Endometrial microvascular endothelial cells (primary cell): ENCODE data around the gene XPNPEP1. TPM values are rescaled to one million over a fixed set of nuclear protein-coding genes. Genes with fewer than 3 reads are reported as not detected.
"Not testable (repeated sequence)": the region's sequence is repeated elsewhere in the genome, so short reads cannot be mapped to it uniquely, and the experiment has no call there.

Source experiments
- in situ Hi-C: cut with HindIII; loops from 2 replicates; pipeline ENCODE4 v1.10.0; 2017; ENCODE audit warnings: low sequenced_read_pairs, low pct_unique_long_range_greater_than_20kb; ENCODE audit errors: inconsistent ontology term
- total RNA-seq: library from RNA; depleted of rRNA; stranded (reverse); fragments of >200 nt; gene quantifications from one replicate; pipeline ENCODE4 v1.2.3, GENCODE V29; 2015; ENCODE audit errors: inconsistent ontology term

Gene XPNPEP1
- total RNA-seq, 1 donor from 2014 or later, result 110 TPM

DNA sequence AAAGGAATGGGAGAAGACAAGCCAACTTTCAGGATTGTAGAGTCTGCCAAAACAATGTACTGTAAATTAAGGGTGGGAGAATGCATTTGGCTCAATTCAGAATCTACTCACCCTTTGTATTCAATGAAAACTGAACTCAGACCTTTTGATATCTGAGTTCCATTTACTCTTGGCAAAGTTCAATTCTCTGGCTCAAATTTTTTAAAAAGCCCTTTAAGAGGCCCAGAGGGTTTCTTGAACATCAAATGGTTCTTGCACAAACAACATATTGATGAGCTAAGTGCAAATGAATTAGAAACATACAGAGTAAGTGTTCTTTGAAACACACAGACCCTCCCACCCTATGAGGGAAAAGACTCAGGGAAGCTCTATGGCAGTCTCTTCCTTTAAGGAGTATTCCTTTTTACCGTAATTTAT lies 5.2 kb upstream of the XPNPEP1 start:
- in situ Hi-C loops, result no loop called here

DNA sequence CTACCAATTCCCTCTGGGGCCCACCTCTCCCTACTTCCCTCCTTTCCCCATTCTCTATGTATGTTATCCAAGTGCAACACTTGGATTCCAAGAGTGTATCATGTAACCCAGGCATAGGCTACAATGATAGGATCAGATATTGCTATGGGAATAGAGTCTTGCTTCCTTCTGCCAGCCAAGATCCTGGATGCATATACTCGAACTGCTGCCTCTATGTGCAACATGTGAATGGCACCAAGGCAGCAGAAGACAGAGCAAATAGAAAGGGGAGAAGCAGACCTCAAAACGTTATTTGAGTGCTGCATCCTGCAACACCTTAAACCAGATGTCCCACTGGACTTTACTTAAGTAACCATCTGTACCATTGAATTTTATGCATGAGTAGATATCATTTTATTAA lies 3.5 kb upstream of the XPNPEP1 start:
- in situ Hi-C loops, result no loop called here

DNA sequence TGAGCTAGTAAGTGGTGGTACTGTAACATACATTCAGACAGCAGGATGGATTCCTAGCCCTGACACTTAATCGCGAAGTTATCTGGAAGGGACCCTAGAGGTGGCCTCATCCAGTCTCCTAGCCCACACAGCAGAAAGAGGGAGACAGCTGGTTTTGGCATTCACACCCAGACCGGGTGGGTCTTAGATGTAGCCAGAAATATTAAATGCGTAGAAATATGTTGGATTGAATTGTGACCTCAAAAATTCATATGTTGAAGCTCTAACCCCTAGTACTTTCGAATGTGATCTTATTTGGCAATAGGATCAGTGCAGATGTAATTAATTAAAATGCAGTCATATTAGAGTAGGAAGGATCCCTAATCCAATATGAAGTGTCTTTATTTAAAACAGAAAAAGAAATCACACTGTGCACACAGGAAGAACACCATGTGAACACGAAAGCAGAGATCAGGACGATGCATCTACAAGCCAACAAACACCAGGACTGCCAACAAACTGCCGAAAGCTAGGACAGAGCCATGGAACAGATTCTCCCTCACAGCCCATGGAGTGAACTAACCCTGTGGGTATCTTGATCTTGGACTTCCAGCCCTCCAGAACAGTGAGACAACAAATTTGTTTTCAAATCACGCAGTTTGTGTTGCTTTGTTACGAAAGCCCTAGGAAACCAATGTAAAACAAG lies 2.9 kb upstream of the XPNPEP1 start:
- in situ Hi-C loops, result no loop called here

DNA sequence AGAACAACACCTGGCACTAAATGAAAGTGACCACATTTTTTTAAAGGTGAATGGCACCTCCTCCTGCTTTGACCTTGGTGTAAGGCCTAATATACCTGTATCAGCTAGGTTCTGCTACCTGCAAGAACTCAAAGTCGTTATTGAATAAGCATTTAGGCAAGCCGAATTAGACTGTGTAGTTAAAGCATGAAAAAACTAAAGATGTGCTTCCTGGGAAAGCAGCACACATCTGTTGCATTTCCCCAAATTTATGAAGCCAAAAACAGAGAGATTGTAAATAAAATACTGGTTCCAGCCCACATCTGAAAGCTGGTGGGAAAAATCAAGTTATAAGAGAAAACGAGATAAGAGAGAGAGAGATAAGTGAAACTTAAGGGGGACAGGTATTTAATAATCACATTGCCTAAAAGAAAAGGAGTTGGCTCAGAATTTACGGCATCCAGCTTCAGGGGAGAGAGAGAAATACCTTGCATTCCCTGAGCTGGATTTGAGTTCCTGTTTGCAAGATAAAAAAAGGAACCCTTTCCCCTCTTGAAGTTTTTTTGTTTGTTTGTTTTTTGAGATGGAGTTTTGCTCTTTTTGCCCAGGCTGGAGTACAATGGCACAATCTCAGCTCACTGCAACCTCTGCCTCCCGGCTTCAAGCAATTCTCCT lies 1.8 kb upstream of the XPNPEP1 start:
- in situ Hi-C loops, result no loop called here

DNA sequence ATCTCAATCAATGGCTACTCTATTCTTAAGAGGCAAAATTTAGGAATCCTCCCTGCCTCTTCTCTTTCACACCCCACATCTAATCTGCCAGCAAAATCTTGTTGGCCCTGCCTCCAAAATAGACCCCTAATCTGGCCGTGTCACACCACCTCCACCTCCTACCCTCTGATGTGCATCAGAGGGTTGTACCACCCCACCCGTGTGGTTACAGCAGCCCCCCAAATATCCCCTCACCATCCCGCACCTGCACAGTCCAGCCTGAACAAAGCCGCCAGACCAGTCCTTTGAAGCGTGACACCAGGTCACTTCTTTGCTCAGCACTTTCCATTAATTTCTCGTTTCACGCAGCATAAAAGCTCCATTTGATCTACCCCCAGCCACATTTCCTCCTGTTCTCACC lies 776 bp upstream of the XPNPEP1 start:
- in situ Hi-C loops, result no loop called here

DNA sequence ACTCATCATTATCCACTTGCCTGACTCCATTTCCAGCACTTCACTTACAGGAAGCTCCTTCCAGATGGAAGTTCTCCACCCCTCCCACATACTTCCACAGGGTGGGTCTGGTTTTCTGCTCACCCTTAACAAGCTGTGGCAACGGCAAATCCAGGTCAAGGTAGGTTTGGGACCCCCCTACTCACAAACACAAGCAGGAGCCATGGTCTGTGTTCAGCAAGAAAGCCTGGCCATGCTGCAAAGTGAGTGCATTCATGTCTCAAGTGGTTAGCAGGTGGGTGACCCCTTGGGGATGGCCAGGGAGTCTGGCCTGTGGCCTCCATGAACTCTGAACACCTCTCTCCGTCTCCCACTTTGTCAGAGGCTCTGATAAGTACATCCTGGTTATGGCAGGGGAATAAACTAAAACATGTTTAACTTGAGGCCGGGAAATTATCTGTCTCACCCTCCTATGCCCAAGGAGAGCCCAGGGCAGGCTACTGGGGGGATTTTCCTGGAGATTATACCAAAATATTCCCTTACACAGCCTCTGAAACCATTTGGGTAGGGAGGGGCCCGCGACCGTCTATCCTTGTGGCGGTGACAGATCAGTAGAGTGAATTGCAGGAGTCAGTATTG lies 844 bp downstream of the XPNPEP1 start:
- in situ Hi-C loops, result no loop called here

DNA sequence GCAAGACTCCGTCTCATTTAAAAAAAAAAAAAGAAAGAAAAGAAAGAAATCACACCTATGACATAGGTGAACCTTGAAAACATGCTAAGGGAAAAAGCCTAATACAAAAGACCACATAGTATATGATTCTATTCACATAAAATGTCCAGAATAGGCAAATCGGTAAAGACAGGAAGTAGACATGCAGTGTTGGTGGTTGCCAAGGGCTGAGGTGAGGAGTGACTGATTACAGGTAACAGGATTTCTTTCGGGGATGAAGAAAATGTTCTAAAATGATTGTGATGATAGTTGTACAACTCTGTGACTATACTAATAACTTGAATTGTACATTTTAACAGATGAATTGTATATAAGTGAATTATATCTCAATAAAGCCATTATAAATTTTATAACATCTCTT lies 3.3 kb downstream of the XPNPEP1 start:
- in situ Hi-C loops, result no loop called here

DNA sequence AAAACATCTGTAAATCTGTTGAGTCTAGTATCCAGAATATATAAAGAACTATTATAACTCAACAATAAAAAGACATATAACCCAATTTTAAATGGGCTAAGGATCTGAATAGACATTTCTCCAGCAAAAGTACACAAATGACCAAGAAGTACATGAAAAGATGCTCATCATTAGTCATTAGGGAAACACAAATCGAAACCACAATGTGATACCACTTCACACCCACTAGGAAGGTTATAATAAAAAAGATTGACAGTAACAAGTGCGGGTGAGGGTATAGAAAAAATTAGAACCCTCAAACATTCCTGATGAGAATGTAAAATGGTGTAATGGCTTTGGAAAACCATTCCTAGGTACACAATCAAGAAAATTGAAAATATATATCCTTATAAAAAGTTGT lies 4.1 kb downstream of the XPNPEP1 start:
- in situ Hi-C loops, result no loop called here

DNA sequence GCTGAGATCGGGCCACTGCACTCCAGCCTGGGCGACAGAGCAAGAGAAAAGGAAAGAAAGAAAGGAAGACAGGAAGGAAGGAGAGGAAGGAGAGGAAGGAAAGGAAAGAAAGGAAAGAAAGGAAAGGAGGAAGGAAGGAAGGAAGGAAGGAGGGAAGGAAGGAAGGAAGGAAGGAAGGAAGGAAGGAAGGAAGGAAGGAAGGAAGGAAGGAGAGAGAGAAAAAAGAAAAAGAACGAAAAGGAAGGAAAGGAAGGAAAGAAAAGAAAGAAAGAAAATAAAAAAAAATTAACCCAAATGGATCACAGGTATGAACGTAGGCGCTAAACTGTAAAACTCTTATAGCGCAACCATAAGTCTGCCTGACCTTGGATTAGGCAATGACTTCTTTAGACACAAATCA lies 4.6 kb downstream of the XPNPEP1 start:
- in situ Hi-C loops, result not testable (repeated sequence)

DNA sequence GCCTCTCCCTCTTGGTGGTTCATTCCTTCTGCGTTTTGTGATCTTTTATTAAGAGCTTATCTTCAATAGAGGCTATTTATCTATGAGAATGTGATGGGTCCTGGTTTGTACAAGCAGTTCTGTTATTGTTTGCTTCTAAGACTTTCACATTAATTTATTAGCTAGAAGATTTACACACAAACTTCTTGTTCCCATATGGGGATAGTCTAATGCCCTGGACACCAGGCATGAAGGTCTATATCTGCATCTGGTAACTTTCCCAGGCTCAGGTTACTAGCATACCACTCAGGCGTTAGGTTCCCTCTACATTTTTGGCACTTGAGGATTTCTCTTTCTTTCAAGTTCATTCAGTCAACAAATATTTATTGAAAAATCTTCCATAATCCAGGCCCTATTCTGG lies 7.7 kb downstream of the XPNPEP1 start:
- in situ Hi-C loops, result no loop called here

DNA sequence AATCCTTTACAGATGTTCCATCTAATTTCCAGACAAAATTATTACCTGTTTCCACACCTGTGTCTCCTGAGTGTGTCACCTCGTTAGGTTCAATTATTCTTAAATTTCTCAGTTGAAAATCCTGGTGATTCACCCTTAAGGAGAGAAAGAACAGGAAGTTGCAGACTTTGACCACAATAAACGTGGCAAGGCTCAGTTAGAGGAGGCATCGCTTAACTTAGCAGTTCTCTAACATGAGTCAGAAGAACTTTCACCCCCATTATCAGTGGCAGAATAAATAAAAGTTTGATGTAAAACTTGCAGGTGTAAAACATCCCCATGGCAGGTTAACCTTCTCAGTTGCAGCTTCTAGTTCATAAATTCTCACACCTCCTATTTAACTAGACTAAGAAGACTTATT lies 8.3 kb downstream of the XPNPEP1 start:
- in situ Hi-C loops, result no loop called here

DNA sequence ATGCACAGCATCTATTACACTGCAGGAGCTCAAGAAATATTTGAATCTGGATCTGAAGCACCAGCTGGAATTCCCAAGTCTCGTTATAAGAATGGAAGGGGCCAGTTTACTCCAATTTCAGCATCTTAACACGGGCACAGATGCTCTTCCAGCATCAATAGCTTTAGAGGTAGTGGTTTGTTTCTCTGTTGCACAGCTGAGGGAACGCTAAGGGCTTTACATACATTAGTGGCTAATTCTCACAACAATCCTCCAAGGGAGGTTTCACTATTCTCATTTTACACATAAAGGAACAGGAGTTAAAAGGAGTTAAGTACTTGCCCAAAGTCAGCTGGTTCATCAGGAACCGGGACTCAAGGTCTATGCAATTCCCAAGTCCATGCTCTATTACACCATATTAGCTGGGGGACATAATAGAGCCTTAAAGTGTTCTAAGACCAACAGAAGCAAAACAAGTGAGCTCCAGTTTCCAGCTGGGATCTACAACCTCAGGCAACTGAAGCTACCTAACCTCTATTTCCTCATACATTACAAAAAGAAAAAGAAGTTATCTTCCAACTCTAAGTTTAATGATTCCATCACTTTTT lies 9.9 kb downstream of the XPNPEP1 start:
- in situ Hi-C loops, result no loop called here

DNA sequence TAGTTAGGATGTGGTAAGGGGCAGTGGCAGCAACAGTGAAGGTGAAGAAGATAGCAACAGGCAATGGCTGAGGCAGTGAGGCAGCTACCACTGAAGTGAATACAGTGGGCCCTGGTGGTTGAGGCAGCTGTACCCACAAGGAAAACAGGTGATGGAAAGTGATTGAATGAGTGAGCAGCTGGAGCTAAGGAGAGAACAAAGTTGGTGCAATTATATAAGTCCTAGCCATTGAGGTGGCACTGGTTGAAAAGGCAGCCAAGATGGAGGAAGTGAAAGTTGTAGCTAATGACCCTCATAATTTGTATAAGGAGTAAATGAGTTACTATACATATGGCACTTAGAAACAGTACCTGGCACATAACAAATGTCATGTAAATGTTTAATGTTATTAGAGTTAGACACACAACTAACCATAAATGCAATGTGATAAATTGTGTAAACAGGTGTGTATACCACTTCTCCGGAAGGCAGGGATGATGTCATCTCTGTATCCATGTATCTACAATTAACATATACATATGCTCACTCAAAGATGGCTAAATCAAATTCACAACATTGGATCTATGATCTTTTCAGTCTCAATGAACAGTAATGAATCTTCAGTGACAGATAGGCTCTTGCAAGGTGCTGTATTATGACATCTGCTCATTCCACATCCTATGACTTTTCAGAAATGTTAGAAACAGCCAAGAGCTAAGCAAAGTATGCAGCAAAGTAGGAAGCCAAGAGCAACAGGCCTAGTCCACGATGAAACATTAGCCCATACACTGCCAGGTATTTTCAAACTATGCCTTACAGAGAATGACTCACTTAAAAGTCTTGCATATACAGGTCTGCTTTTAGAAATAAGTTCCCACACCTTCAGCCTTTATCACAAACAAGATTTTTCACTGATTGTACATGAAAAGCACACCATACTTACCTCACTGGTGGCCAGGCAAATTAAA lies 10.7 kb downstream of the XPNPEP1 start:
- in situ Hi-C loops, result no loop called here

DNA sequence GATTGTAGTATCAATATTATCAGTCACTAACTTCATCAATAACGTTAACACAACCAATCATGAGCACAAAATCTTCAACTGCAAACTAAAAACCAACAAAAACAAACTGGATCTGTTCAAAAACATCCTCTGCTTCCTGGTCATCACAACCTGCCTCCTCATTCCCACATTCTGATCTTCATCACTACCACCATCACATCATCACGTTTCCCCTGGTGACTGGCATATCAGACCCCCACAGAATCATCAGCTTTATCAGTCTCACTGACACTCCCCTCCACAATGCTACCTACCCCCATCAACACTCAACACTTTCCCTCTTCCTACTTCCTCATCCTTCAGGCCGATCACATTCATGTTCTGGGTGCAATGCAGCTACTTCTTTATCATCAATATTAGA lies 11.4 kb downstream of the XPNPEP1 start:
- in situ Hi-C loops, result no loop called here

DNA sequence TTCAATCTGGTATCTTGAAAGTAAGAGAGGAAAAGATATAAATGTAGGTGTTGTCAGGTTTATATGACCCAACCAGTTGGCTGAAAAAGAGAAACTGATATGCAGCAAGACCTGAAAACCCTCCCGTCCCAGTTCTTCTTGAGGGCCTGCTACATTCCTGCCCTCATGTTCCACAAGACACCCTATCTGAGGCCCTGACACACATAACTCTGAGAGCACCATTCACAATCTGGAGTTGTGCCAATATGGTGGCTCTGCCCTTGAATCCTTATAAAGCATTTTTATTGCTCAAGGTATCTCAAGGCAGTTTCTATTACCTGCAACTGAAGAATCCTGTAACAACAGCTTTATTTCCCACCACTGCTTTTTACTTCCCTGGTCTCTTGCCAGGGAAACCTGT lies 17.0 kb downstream of the XPNPEP1 start:
- in situ Hi-C loops, result no loop called here

DNA sequence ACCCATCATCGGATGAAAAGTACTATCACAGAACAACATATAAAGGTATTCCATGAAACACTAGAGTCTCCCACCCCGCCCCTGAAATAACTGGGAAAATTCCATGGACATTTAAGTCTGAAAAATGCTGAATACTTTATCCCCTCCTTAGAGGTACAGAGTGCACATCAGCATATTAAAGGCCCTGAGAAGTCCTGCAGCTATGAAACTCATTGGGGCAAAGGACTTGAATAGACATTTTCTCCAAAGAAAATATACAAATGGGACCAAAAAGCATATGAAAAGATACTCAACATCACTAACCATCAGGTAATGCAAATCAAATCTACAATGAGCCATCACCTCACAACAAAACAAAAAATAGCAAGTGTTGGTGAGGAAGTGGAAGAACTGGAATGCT lies 18.9 kb downstream of the XPNPEP1 start:
- in situ Hi-C loops, result no loop called here

DNA sequence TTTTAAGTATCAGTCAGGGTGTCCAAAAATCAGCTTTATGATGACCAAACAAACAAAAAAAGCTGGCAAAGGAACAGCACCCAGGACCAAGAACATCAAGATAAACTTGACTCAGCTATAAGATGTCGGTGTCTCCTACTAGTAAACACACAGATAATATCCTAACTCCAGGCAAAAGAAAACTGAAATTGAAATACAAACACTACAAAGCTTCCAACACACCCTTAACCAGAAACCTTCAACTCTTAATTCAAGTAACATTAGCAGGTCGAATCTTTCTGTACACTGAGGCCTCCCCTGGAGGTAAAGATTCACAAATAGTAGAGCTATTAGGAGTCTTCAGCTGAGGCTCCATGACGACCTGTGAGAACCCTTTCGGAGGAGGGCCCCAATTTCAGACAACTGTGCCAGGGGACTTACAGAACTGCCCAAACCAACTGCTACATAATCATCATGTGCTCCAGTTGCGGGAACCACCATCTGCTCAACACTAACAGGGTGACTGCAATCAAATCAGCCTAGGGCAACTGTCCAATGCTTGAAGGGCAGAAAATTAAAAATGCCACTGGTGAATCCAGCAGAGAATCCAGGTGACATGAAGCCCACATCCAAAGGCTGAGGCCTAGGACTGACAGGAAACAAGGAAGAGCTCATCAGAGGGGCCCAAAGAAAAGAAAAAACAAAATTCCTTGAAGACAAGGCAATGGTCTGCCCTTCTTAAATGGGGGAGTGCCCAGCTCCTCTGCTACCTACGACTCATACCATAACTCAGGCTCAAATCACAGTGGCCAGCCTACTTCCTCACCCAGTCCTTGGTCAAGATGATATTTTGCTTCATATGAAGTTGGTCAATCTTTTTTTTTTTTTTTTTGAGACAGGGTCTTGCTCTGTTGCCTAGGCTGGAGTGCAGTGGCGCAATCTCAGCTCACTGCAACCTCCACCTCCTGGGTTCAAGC lies 20.0 kb downstream of the XPNPEP1 start:
- in situ Hi-C loops, result no loop called here
